K562 (cell line): ENCODE data around the gene SMG9. TPM values are rescaled to one million over a fixed set of nuclear protein-coding genes. Genes with fewer than 3 reads are reported as not detected.
A peak's percentile ranks its signal among the peaks of the same experiment; 100 is the strongest.

Experiments used
- ATAC-seq: fragments of 200-7000 bp; cut with Tn5 transposase; 3 replicates; pipeline ENCODE4 v1.9.1; 2020; ENCODE audit warnings: moderate library complexity
- BruUV-seq: library from RNA; stranded (reverse); fragments of 400-500 nt; replicated peaks from 2 replicates; lab custom pipeline; 2021; lab: Mats Ljungman, UMichigan
- CTCF ChIA-PET: fragments of 300-600 bp; formaldehyde crosslinking; extraction: SDS; loops from one replicate; lab custom pipeline; 2021; ENCODE audit warnings: low intra/inter-chr PET ratio; lab: Yijun Ruan, JAX
- POLR2A ChIA-PET: fragments of 300-600, 350-650 bp; sonication (Branson Sonifier 250); formaldehyde crosslinking; extraction: SDS; loops from one replicate; lab custom pipeline; 2021; ENCODE audit warnings: antibody characterized with exemption, inconsistent platforms; lab: Yijun Ruan, JAX
- DNase-seq, 4 experiments: peaks; one replicate each; pipeline versions ENCODE4 v3.0.0 to v3.0.0-alpha.2; 2011 to 2018; ENCODE audit warnings: low spot score in 3 of 4, mixed read lengths in 3 of 4; ENCODE audit errors: extremely low read depth in 1 of 4
- FAIRE-seq: peaks from 2 replicates; lab custom pipeline; 2011; peaks lifted over from hg19 to GRCh38; lab: Jason Lieb, UNC
- H2AFZ ChIP-seq: 2 replicates; pipeline ENCODE4 v1.6.0; 2011; ENCODE audit warnings: low read depth, low read length, control low read depth, inconsistent platforms
- H3K27ac ChIP-seq: fragments of 200-600 bp; 3 replicates; pipeline ENCODE4 v1.8.0; 2011; ENCODE audit warnings: low read depth, mild to moderate bottlenecking, control low read depth, inconsistent platforms, low read length, moderate library complexity, mixed read lengths; ENCODE audit errors: extremely low read depth
- H3K27me3 ChIP-seq, 2 experiments: fragments of 300-600 bp in 1 of 2; 2 replicates in 1 of 2; 3 replicates in 1 of 2; pipeline versions ENCODE4 v1.6.0 to v1.8.0; 2011; ENCODE audit warnings: inconsistent platforms in 2 of 2, low read length in 2 of 2, mild to moderate bottlenecking in 1 of 2, mixed read lengths in 1 of 2, moderate library complexity in 1 of 2; ENCODE audit not compliant: control insufficient read depth in 2 of 2, insufficient read depth in 2 of 2
- H3K36me3 ChIP-seq: fragments of 300-600 bp; 3 replicates; pipeline ENCODE4 v1.8.0; 2011; ENCODE audit warnings: mild to moderate bottlenecking, low read length, inconsistent platforms; ENCODE audit not compliant: control insufficient read depth, insufficient read depth
- H3K4me1 ChIP-seq, 2 experiments: fragments of 200-600 bp in 1 of 2; replicated peaks in 1 of 2; 2 replicates in 1 of 2; 3 replicates in 1 of 2; pipeline versions ENCODE4 v1.5.1 to v1.8.0; 2011; ENCODE audit warnings: inconsistent platforms in 2 of 2, low read length in 2 of 2, mild to moderate bottlenecking in 1 of 2, mixed read lengths in 1 of 2, moderate library complexity in 1 of 2; ENCODE audit not compliant: control insufficient read depth in 2 of 2, insufficient read depth in 2 of 2
- H3K4me2 ChIP-seq: 2 replicates; pipeline ENCODE4 v1.6.1; 2011; ENCODE audit warnings: low read length, control low read depth, inconsistent platforms, mixed read lengths; ENCODE audit not compliant: insufficient read depth
- H3K4me3 ChIP-seq: fragments of 200-600 bp; sonication (generic), shearing (Covaris generic); 2 replicates; pipeline ENCODE4 v1.5.1; 2016; ENCODE audit warnings: control low read depth, inconsistent platforms
- H3K79me2 ChIP-seq: fragments of 200-600 bp; 3 replicates; pipeline ENCODE4 v1.8.0; 2011; ENCODE audit warnings: low read length, inconsistent platforms; ENCODE audit not compliant: control insufficient read depth, insufficient read depth
- H3K9ac ChIP-seq, 2 experiments: 2 replicates each; pipeline versions ENCODE4 v1.6.0 to v1.6.1; 2011; ENCODE audit warnings: low read depth in 2 of 2, low read length in 2 of 2, control low read depth in 1 of 2, inconsistent platforms in 1 of 2, mild to moderate bottlenecking in 1 of 2, mixed read lengths in 1 of 2; ENCODE audit not compliant: insufficient read depth in 1 of 2
- H3K9me1 ChIP-seq: one replicate; pipeline ENCODE4 v1.6.0; 2011; ENCODE audit warnings: inconsistent platforms, mild to moderate bottlenecking, low read length, moderate library complexity; ENCODE audit not compliant: control insufficient read depth, insufficient read depth
- H3K9me3 ChIP-seq: replicated peaks from 2 replicates; pipeline ENCODE4 v1.5.1; 2011; ENCODE audit warnings: low read depth, low read length, inconsistent platforms; ENCODE audit not compliant: control insufficient read depth, insufficient read depth
- H4K20me1 ChIP-seq: replicated peaks from 2 replicates; pipeline ENCODE4 v1.6.1; 2011; ENCODE audit warnings: low read length, inconsistent platforms, mixed read lengths; ENCODE audit not compliant: control insufficient read depth, insufficient read depth
- KDM1A ChIP-seq, 2 experiments: fragments of 450-650 bp; IDR thresholded peaks; 2 replicates each; pipeline ENCODE4 v1.6.1; 2016; ENCODE audit warnings: mild to moderate bottlenecking in 2 of 2
- MLLT1 ChIP-seq, 2 experiments: fragments of 450-650 bp; IDR thresholded peaks; 2 replicates each; pipeline ENCODE4 v1.6.1; 2016
- RAD21 ChIP-seq, 2 experiments: fragments of 250-450 bp in 1 of 2; fragments of 450-650 bp in 1 of 2; sonication (Bioruptor Pico) in 1 of 2; formaldehyde crosslinking in 1 of 2; IDR thresholded peaks in 1 of 2; conservative IDR thresholded peaks in 1 of 2; 2 replicates each; pipeline versions ENCODE4 v1.4.0 to v1.8.0; 2020 to 2022; ENCODE audit warnings: mild to moderate bottlenecking in 2 of 2, moderate library complexity in 1 of 2
- TEAD4 ChIP-seq, 2 experiments: sonication (generic) in 1 of 2; formaldehyde crosslinking in 1 of 2; IDR thresholded peaks; 2 replicates each; pipeline versions ENCODE4 v1.6.1 to v1.8.0; 2012 to 2022; ENCODE audit warnings: borderline replicate concordance in 1 of 2, inconsistent platforms in 1 of 2, low read length in 1 of 2, mild to moderate bottlenecking in 1 of 2, missing genetic modification reagents in 1 of 2
- ZNF224 ChIP-seq: sonication (generic); formaldehyde crosslinking; IDR thresholded peaks from 2 replicates; pipeline ENCODE4 v1.8.0; 2022; ENCODE audit warnings: mild to moderate bottlenecking, missing genetic modification reagents
- in situ Hi-C: fragments of 300-500 bp; cut with MboI; formaldehyde crosslinking; loops from 4 replicates; pipeline ENCODE4 v1.15.0; 2018; ENCODE audit warnings: inconsistent platforms, mixed read lengths
- intact Hi-C: fragments of 100-400 bp; cut with micrococcal nuclease; formaldehyde crosslinking; loops from 2 replicates; pipeline ENCODE4 v1.14.2; 2022
- polyA plus RNA-seq, 8 experiments: library from polyadenylated mRNA; depleted of rRNA in 4 of 8; stranded (reverse) in 5 of 8; unstranded in 3 of 8; fragments of >200 nt; fragmentation: Nextera tagmentation in 2 of 8; fragmentation: Illumina TruSeq in 1 of 8; extraction: Ambion mirVana in 2 of 8; extraction: Trizol in 1 of 8; gene quantifications; 2 replicates each; pipeline versions ENCODE4 v1.2.1 to v1.2.3, GENCODE V29; 2011 to 2014; ENCODE audit warnings: inconsistent platforms in 1 of 8, missing spikeins in 1 of 8
- total RNA-seq, 7 experiments: library from RNA; depleted of rRNA in 6 of 7; stranded (reverse); fragments of >200 nt in 6 of 7; fragmentation: Illumina TruSeq in 2 of 7; extraction: Trizol in 2 of 7; gene quantifications; 2 replicates each; pipeline versions ENCODE4 v1.2.1 to v1.2.3, GENCODE V29; 2011 to 2021; ENCODE audit warnings: low replicate concordance in 1 of 7

Gene SMG9
- total and polyA plus RNA-seq, 9 of the 15 experiments (the other 6 are each of a cell fraction or from before 2014, with no cell fraction given), result 1.7 to 79.7 (median 40.2) TPM

- TF ChIP-seq MLLT1 (IDR thresholded peaks at IDR 0.05), result no peak
- TF ChIP-seq RAD21 (CRISPR knock-in tag; conservative IDR thresholded peaks at IDR 0.05 in 1 of 2, IDR thresholded peaks at IDR 0.05 in 1 of 2), result no peak
Observed at GRCh38 chr19:43738780-43739211, 16.0 kb downstream of the SMG9 start (continued).

GRCh38 chr19:43735957-43736356 is 18.8 kb downstream of the SMG9 start:
- H3K4me1 ChIP-seq, result no peaks in the 10 kb centered on the region
- TSS peak; percentile 21 for BruUV-seq
- no peak overlapping the region for H3K4me2 ChIP-seq
- no peak for DNase-seq
- no peak for TF ChIP-seq ZNF224
- TF ChIP-seq KDM1A (IDR thresholded peaks at IDR 0.05), result no peak
- TF ChIP-seq TEAD4 (IDR thresholded peaks at IDR 0.05; ENCODE audit: low read length), result no peak
- no peak for TF ChIP-seq TEAD4 (CRISPR knock-in tag; IDR thresholded peaks at IDR 0.05; ENCODE audit: borderline replicate concordance)
- no peaks in the 10 kb centered on the region for H3K9me3 ChIP-seq
- CTCF ChIA-PET, result no interaction called here
- H3K9ac ChIP-seq, result no peak overlapping the region
- intact Hi-C loops, result no loop called here
- H3K36me3 ChIP-seq, result peaks cover 94% of the 10 kb centered on the region
- peaks cover 4% of the 10 kb centered on the region for H3K9me1 ChIP-seq
- FAIRE-seq, result no peak
- no peak for ATAC-seq
- POLR2A ChIA-PET, result interaction anchor here (1.0 to 1.5 kb wide), 3 partner anchors 10 to 19 kb away, joined by 3 to 8 read pairs (median 3); partner anchors contain the start of gene SMG9
- H3K27ac ChIP-seq, result no peak overlapping the region
- no peaks in the 10 kb centered on the region for H3K79me2 ChIP-seq
- no peak overlapping the region for H3K4me3 ChIP-seq
- no peak overlapping the region for H2AFZ ChIP-seq
- in situ Hi-C loops, result no loop called here
- no peaks in the 10 kb centered on the region for H3K27me3 ChIP-seq
- H4K20me1 ChIP-seq, result no peaks in the 10 kb centered on the region; the same call in 1 of the 2 replicates
